Trophoblast cell (in vitro differentiated cells and primary cell): ENCODE results near the gene SARNP.

Experiments used
- DNase-seq, 2 donors: peaks; one replicate each; pipeline ENCODE4 v3.0.0-alpha.2; 2016
- H2AFZ ChIP-seq: 2 replicates; pipeline ENCODE4 v1.6.1; 2013; ENCODE audit warnings: low read length, moderate library complexity, mild to moderate bottlenecking; ENCODE audit not compliant: insufficient read depth, poor library complexity
- H2AK5ac ChIP-seq: 2 replicates; pipeline ENCODE4 v1.6.1; 2013; ENCODE audit warnings: mild to moderate bottlenecking, low read length
- H2BK120ac ChIP-seq: 2 replicates; pipeline ENCODE4 v1.6.1; 2013; ENCODE audit warnings: low read length, mild to moderate bottlenecking, moderate library complexity; ENCODE audit not compliant: insufficient read depth, poor library complexity
- H2BK12ac ChIP-seq: 2 replicates; pipeline ENCODE4 v1.6.1; 2013; ENCODE audit warnings: mild to moderate bottlenecking, low read length, moderate library complexity
- H2BK5ac ChIP-seq: 2 replicates; pipeline ENCODE4 v1.6.1; 2013; ENCODE audit warnings: low read length, low read depth, moderate library complexity, mild to moderate bottlenecking; ENCODE audit not compliant: poor library complexity
- H3K14ac ChIP-seq: 2 replicates; pipeline ENCODE4 v1.6.1; 2013; ENCODE audit warnings: mild to moderate bottlenecking, low read length
- H3K18ac ChIP-seq: 2 replicates; pipeline ENCODE4 v1.6.1; 2013; ENCODE audit warnings: mild to moderate bottlenecking, low read length
- H3K23ac ChIP-seq: 2 replicates; pipeline ENCODE4 v1.6.1; 2013; ENCODE audit warnings: low read length
- H3K27ac ChIP-seq: 2 replicates; pipeline ENCODE4 v1.5.1; 2013; ENCODE audit warnings: low read depth, mild to moderate bottlenecking, inconsistent platforms, low read length, moderate library complexity
- H3K27me3 ChIP-seq: 2 replicates; pipeline ENCODE4 v1.6.1; 2013; ENCODE audit warnings: inconsistent platforms, mild to moderate bottlenecking, low read length, moderate library complexity; ENCODE audit not compliant: insufficient read depth
- H3K36me3 ChIP-seq, 2 experiments: 1 replicate in 1 of 2; 2 replicates in 1 of 2; pipeline ENCODE4 v1.6.1; 2013; ENCODE audit warnings: low read length in 2 of 2, mild to moderate bottlenecking in 2 of 2, moderate library complexity in 1 of 2; ENCODE audit not compliant: insufficient read depth in 2 of 2, control insufficient read depth in 1 of 2
- H3K4ac ChIP-seq: 2 replicates; pipeline ENCODE4 v1.6.1; 2013; ENCODE audit warnings: low read depth, mild to moderate bottlenecking, low read length, moderate library complexity
- H3K4me1 ChIP-seq, 2 experiments: 1 replicate in 1 of 2; 2 replicates in 1 of 2; pipeline ENCODE4 v1.6.1; 2013; ENCODE audit warnings: low read length in 2 of 2, mild to moderate bottlenecking in 2 of 2, moderate library complexity in 1 of 2; ENCODE audit not compliant: insufficient read depth in 2 of 2, control insufficient read depth in 1 of 2
- H3K4me2 ChIP-seq: 2 replicates; pipeline ENCODE4 v1.6.1; 2013; ENCODE audit warnings: inconsistent platforms, mild to moderate bottlenecking, low read length, moderate library complexity
- H3K4me3 ChIP-seq: 2 replicates; pipeline ENCODE4 v1.5.1; 2013; ENCODE audit warnings: mild to moderate bottlenecking, low read depth, low read length, inconsistent platforms
- H3K79me1 ChIP-seq: one replicate; pipeline ENCODE4 v1.6.1; 2013; ENCODE audit warnings: low read length
- H3K79me2 ChIP-seq: 2 replicates; pipeline ENCODE4 v1.6.1; 2013; ENCODE audit warnings: low read length, mild to moderate bottlenecking; ENCODE audit not compliant: control insufficient read depth, insufficient read depth, poor library complexity
- H3K9ac ChIP-seq: 2 replicates; pipeline ENCODE4 v1.6.1; 2013; ENCODE audit warnings: mild to moderate bottlenecking, low read length
- H3K9me3 ChIP-seq: 2 replicates; pipeline ENCODE4 v1.6.1; 2013; ENCODE audit warnings: low read depth, mild to moderate bottlenecking, control low read depth, inconsistent platforms, low read length; ENCODE audit not compliant: insufficient read depth
- H4K12ac ChIP-seq: 2 replicates; pipeline ENCODE4 v1.6.1; 2013; ENCODE audit warnings: low read depth, mild to moderate bottlenecking, low read length, moderate library complexity
- H4K8ac ChIP-seq: 2 replicates; pipeline ENCODE4 v1.6.1; 2013; ENCODE audit warnings: low read depth, mild to moderate bottlenecking, low read length, moderate library complexity
- H4K91ac ChIP-seq: one replicate; pipeline ENCODE4 v1.6.1; 2013; ENCODE audit warnings: low read depth, mild to moderate bottlenecking, low read length, moderate library complexity
- WGBS: extraction: QIAGEN DNeasy Blood & Tissue Kit; methylation state at CpG from one replicate; pipeline ENCODE4 v1.1.7; 2013; ENCODE audit warnings: missing lambda C conversion rate; ENCODE audit not compliant: insufficient read length, insufficient coverage; ENCODE audit errors: extremely low coverage; 5-methylcytosine and 5-hydroxymethylcytosine counted together

SARNP gene

GRCh38 chr12:55733021-55733555, 84.4 kb downstream of the SARNP start:
- H4K91ac ChIP-seq = no peak overlapping the region
- no peak overlapping the region for H3K23ac ChIP-seq
- no peak overlapping the region for H2BK5ac ChIP-seq
- no peak overlapping the region for H3K14ac ChIP-seq
- no peak overlapping the region for H3K4me2 ChIP-seq
- no peak overlapping the region for H4K8ac ChIP-seq
- no peak overlapping the region for H3K4ac ChIP-seq
- no peak overlapping the region for H3K4me3 ChIP-seq
- H2BK12ac ChIP-seq = no peak overlapping the region
- no peak overlapping the region for H4K12ac ChIP-seq
- peaks cover 10% of the 10 kb centered on the region for H3K79me2 ChIP-seq
- H3K79me1 ChIP-seq = peaks cover 13% of the 10 kb centered on the region
- H3K9ac ChIP-seq = no peak overlapping the region
- WGBS = no CpG with 5 or more reads among the region's 14 CpGs
- H3K4me1 ChIP-seq = peaks cover 9 to 15% of the 10 kb centered on the region in 2 experiments
- H2AFZ ChIP-seq = no peak overlapping the region
- H2BK120ac ChIP-seq = no peak overlapping the region
- H3K27ac ChIP-seq = no peak overlapping the region
- no peak for DNase-seq
- no peak overlapping the region for H2AK5ac ChIP-seq
- no peaks in the 10 kb centered on the region for H3K27me3 ChIP-seq
- H3K18ac ChIP-seq = no peak overlapping the region
- H3K36me3 ChIP-seq = no peaks in the 10 kb centered on the region
- H3K9me3 ChIP-seq = no peaks in the 10 kb centered on the region

DNA sequence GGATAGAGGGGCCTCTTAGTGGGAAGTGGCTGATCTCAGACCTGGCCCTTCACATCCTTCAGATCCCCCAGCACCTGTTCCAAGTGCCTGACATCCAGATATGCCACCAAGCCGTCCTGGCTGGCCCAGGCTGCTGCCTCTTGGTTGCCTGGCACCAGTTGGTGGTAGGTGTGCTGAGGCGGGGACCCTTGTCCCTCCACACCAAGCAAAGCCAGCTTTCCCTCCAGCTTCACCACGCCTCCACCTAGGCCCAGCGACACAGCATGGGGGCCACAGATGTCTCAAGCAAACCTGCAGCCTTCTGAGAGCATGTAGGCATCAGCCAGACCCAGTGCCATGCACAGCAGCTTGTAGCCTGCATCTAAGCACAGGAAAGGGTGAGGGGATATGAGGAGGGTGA, 85.2 kb downstream of the SARNP start:
- DNase-seq = no peak
- no peak overlapping the region for H2BK12ac ChIP-seq
- peaks cover 18% of the 10 kb centered on the region for H3K79me1 ChIP-seq
- H3K36me3 ChIP-seq = peaks cover under 1% of the 10 kb centered on the region in 2 experiments
- WGBS = no CpG with 5 or more reads among the region's 4 CpGs
- no peaks in the 10 kb centered on the region for H3K27me3 ChIP-seq
- peaks cover 6 to 13% of the 10 kb centered on the region in 2 experiments for H3K4me1 ChIP-seq
- H2BK5ac ChIP-seq = no peak overlapping the region
- no peak overlapping the region for H3K18ac ChIP-seq
- H3K4me3 ChIP-seq = no peak overlapping the region
- no peak overlapping the region for H4K8ac ChIP-seq
- no peak overlapping the region for H2AK5ac ChIP-seq
- no peak overlapping the region for H3K27ac ChIP-seq
- H4K12ac ChIP-seq = no peak overlapping the region
- H2AFZ ChIP-seq = no peak overlapping the region
- H3K79me2 ChIP-seq = peaks cover 16% of the 10 kb centered on the region
- H2BK120ac ChIP-seq = no peak overlapping the region
- no peak overlapping the region for H3K4ac ChIP-seq
- no peak overlapping the region for H3K23ac ChIP-seq
- H3K4me2 ChIP-seq = no peak overlapping the region
- no peak overlapping the region for H3K14ac ChIP-seq
- H3K9me3 ChIP-seq = no peaks in the 10 kb centered on the region
- H3K9ac ChIP-seq = no peak overlapping the region
- H4K91ac ChIP-seq = no peak overlapping the region

DNA sequence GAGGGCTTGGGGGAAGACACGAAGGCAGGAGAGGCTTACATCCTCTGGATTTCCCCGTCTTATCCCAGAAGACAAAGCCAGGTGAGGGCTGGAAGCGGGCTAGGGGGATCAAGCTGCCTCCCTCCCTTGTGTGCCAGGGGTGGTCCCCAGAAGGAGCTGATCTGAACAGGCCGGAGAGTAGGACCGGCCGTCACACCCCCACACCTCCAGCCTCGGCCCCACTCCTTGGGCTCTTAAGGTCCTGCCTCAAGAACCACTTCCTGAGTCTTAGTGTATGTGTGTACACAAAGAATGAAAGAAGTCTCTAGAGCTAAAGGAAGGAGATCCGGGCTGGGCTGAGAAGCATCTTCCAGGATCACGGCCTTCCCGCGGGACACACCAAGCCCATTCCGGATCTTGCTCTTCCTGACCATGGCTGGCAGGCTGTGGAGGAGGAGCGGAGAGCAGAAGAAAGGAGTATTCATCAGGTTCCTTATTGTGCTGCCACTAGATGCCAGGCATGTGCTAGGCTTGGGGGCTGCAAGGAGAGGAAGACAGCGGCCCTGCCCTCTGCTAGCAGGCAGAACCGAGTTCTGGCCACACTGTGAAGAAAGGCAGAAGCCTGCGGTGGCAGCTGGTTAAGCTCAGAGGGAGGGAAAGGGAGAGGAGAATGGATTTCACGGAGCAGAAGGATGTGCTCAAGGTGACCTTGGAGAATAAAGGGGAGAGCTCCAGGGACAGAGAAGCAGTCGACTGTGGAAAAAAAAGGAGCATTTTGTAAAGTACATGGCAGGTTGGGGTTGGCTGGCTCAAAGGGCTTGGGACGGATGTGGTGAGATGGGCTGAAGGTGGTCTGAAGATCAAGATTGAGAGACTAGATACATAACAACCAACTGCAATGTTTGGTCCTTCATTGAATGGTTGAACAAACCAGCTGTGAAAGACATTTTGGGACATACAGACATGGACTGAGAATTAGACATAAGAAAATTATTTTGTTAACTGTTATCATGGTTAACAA, 87.4 kb downstream of the SARNP start:
- no peak overlapping the region for H3K9ac ChIP-seq
- peak overlapping the region; percentile 82 for H3K4me2 ChIP-seq
- H3K14ac ChIP-seq = peak overlapping the region; percentile 21
- peak overlapping the region; percentile 34 for H2BK12ac ChIP-seq
- H4K12ac ChIP-seq = peak overlapping the region; percentile 6
- H3K4me3 ChIP-seq = no peak overlapping the region
- peaks cover 18% of the 10 kb centered on the region for H3K79me1 ChIP-seq
- WGBS = no CpG with 5 or more reads among the region's 19 CpGs
- H3K36me3 ChIP-seq = peaks cover 19 to 20% of the 10 kb centered on the region in 2 experiments
- peak overlapping the region; percentile 25 for H3K18ac ChIP-seq
- H3K23ac ChIP-seq = no peak overlapping the region
- peaks cover 11 to 17% of the 10 kb centered on the region in 2 experiments for H3K4me1 ChIP-seq
- H2BK5ac ChIP-seq = no peak overlapping the region
- H2AFZ ChIP-seq = peak overlapping the region; percentile 50
- H3K27ac ChIP-seq = peak overlapping the region; percentile 97
- peak overlapping the region; percentile 49 for H4K8ac ChIP-seq
- no peaks in the 10 kb centered on the region for H3K9me3 ChIP-seq
- H2AK5ac ChIP-seq = peak overlapping the region; percentile 46
- H4K91ac ChIP-seq = peak overlapping the region; percentile 47
- H3K79me2 ChIP-seq = peaks cover 21% of the 10 kb centered on the region
- no peak overlapping the region for H2BK120ac ChIP-seq
- no peaks in the 10 kb centered on the region for H3K27me3 ChIP-seq
- no peak overlapping the region for H3K4ac ChIP-seq
- peak in 1 of 2 donors; percentile 26 for DNase-seq

GRCh38 chr12:55728939-55729818, 88.3 kb downstream of the SARNP start, which contains the start of gene CD63:
Gene CD63 (minus strand): TSS chr12:55729009. CDS start chr12:55728341, 668 bp downstream.
- peak within 1 kb of the TSS; percentile 97 for H3K18ac ChIP-seq
- peak within 1 kb of the TSS; percentile 96 for H4K8ac ChIP-seq
- H3K4me1 ChIP-seq = peaks cover 11 to 17% of the 10 kb centered on the region in 2 experiments
- no peaks in the 10 kb centered on the region for H3K27me3 ChIP-seq
- H3K79me2 ChIP-seq = peaks cover 21% of the 10 kb centered on the region
- H2BK120ac ChIP-seq = peak within 1 kb of the TSS; percentile 96
- H2BK5ac ChIP-seq = peak within 1 kb of the TSS; percentile 92
- H4K91ac ChIP-seq = peak within 1 kb of the TSS; percentile 97
- H3K27ac ChIP-seq = peak within 1 kb of the TSS; percentile 97
- peak within 1 kb of the TSS; percentile 51 for H2BK12ac ChIP-seq
- H3K9ac ChIP-seq = peak within 1 kb of the TSS; percentile 83
- peak within 1 kb of the TSS; percentile 98 for H3K14ac ChIP-seq
- H3K23ac ChIP-seq = no peak within 1 kb of the TSS
- H3K36me3 ChIP-seq = peaks cover 29% of the 10 kb centered on the region in 2 experiments
- peak within 1 kb of the TSS; percentile 97 for H3K4ac ChIP-seq
- H2AK5ac ChIP-seq = peak within 1 kb of the TSS; percentile 80
- H4K12ac ChIP-seq = peak within 1 kb of the TSS; percentile 90
- WGBS = no CpG with 5 or more reads among the region's 61 CpGs
- H3K9me3 ChIP-seq = no peaks in the 10 kb centered on the region
- peak; percentile 92 for DNase-seq
- H2AFZ ChIP-seq = peak within 1 kb of the TSS; percentile 57
- peak within 1 kb of the TSS; percentile 82 for H3K4me2 ChIP-seq
- H3K79me1 ChIP-seq = peaks cover 18% of the 10 kb centered on the region
- H3K4me3 ChIP-seq = peak within 1 kb of the TSS; percentile 93
